ENCODE results near the gene AGXT2.
"Not testable (repeated sequence)": the region's sequence is repeated elsewhere in the genome, so short reads cannot be mapped to it uniquely, and the experiment has no call there.

Gene AGXT2

DNA sequence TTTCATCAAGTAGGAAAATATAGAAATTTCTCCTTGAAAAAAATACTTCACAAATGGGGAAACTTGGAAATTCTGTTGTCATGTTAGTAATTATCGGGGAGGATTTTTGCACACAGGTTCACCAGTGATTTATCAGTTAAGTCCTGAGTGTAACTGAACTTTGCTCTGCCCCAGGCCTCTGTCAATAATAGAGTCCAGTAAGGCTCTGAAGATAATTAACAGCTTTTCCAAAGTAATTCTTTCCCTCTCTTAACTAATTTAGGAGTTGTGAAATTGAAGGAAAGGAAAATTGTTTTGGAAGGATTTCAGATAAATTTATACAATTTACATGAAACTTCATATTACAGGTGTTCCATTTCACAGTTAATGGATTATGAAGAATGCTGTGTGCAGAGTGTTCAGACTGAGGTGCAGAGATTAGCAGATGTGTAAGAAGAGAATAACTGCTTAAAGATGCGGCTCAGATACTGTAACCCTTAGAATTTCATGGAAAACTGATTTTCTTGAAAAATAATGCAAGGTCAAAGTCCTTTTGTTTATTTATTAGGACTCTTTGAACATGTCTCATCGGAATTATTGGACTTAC, 2.9 kb upstream of the AGXT2 start:
- H3K27ac ChIP-seq (ENCODE audit: low read depth, low read length), result no peak overlapping the region
- no peaks in the 10 kb centered on the region for H3K9me3 ChIP-seq (ENCODE audit: low read length)
- no peak overlapping the region for H3K9ac ChIP-seq (ENCODE audit: low read length)
- no peaks in the 10 kb centered on the region for H3K27me3 ChIP-seq (ENCODE audit: control insufficient read depth in 1 of 2, insufficient read depth in 2 of 2, low read length in 2 of 2)
- H3K36me3 ChIP-seq (ENCODE audit: insufficient read depth, low read length), result no peaks in the 10 kb centered on the region
- no peaks in the 10 kb centered on the region for H3K4me1 ChIP-seq (ENCODE audit: insufficient read depth, low read length)
- no peak overlapping the region for H3K4me3 ChIP-seq (ENCODE audit: low read depth in 1 of 2, low read length in 2 of 2)

DNA sequence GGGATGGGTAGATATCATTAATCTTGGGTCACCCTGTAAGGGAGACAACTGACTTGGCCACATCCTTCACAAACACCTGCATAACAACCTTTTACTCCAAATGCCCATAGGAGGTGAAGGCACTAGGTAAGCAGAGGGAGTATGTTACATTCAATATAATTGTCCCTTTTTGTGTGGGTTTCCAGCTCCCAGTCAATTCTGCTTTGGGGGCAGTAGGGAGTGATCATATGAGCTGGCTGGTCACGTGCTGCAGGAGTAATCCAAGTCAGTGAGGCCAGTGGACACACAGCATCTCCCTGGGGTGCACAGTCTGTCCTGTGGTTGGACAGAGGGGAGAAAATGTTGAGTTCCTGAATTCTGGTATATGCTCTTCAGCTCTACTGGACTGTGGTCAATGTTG, 1.2 kb upstream of the AGXT2 start:
- H3K9ac ChIP-seq (ENCODE audit: low read length), result no peak overlapping the region
- no peaks in the 10 kb centered on the region for H3K4me1 ChIP-seq (ENCODE audit: insufficient read depth, low read length)
- no peaks in the 10 kb centered on the region for H3K9me3 ChIP-seq (ENCODE audit: low read length)
- no peaks in the 10 kb centered on the region for H3K36me3 ChIP-seq (ENCODE audit: insufficient read depth, low read length)
- no peak overlapping the region for H3K27ac ChIP-seq (ENCODE audit: low read depth, low read length)
- no peak overlapping the region for H3K4me3 ChIP-seq (ENCODE audit: low read depth in 1 of 2, low read length in 2 of 2)
- H3K27me3 ChIP-seq (ENCODE audit: control insufficient read depth in 1 of 2, insufficient read depth in 2 of 2, low read length in 2 of 2), result no peaks in the 10 kb centered on the region

GRCh38 chr5:35046774-35047173, 975 bp downstream of the AGXT2 start:
- H3K27ac ChIP-seq (ENCODE audit: low read depth, low read length), result no peak overlapping the region
- H3K9ac ChIP-seq (ENCODE audit: low read length), result no peak overlapping the region
- no peaks in the 10 kb centered on the region for H3K9me3 ChIP-seq (ENCODE audit: low read length)
- no peaks in the 10 kb centered on the region for H3K4me1 ChIP-seq (ENCODE audit: insufficient read depth, low read length)
- H3K27me3 ChIP-seq (ENCODE audit: control insufficient read depth in 1 of 2, insufficient read depth in 2 of 2, low read length in 2 of 2), result no peaks in the 10 kb centered on the region
- no peaks in the 10 kb centered on the region for H3K36me3 ChIP-seq (ENCODE audit: insufficient read depth, low read length)
- H3K4me3 ChIP-seq (ENCODE audit: low read depth in 1 of 2, low read length in 2 of 2), result no peak overlapping the region

GRCh38 chr5:35045280-35045679, 2.5 kb downstream of the AGXT2 start:
- H3K4me1 ChIP-seq (ENCODE audit: insufficient read depth, low read length), result no peaks in the 10 kb centered on the region
- no peaks in the 10 kb centered on the region for H3K9me3 ChIP-seq (ENCODE audit: low read length)
- H3K27ac ChIP-seq (ENCODE audit: low read depth, low read length), result no peak overlapping the region
- H3K36me3 ChIP-seq (ENCODE audit: insufficient read depth, low read length), result no peaks in the 10 kb centered on the region
- H3K27me3 ChIP-seq (ENCODE audit: control insufficient read depth in 1 of 2, insufficient read depth in 2 of 2, low read length in 2 of 2), result no peaks in the 10 kb centered on the region
- no peak overlapping the region for H3K4me3 ChIP-seq (ENCODE audit: low read depth in 1 of 2, low read length in 2 of 2)
- H3K9ac ChIP-seq (ENCODE audit: low read length), result no peak overlapping the region

- Histone ChIP-seq H3K36me3 (ENCODE audit: insufficient read depth, low read length) (no peaks in the 10 kb centered on the region), H3K27me3 (ENCODE audit: control insufficient read depth in 1 of 2, insufficient read depth in 2 of 2, low read length in 2 of 2) (no peaks in the 10 kb centered on the region), H3K4me3 (ENCODE audit: low read depth in 1 of 2, low read length in 2 of 2) (no peak overlapping the region)
Measured at GRCh38 chr5:35044649-35045048, 3.1 kb downstream of the AGXT2 start.

DNA sequence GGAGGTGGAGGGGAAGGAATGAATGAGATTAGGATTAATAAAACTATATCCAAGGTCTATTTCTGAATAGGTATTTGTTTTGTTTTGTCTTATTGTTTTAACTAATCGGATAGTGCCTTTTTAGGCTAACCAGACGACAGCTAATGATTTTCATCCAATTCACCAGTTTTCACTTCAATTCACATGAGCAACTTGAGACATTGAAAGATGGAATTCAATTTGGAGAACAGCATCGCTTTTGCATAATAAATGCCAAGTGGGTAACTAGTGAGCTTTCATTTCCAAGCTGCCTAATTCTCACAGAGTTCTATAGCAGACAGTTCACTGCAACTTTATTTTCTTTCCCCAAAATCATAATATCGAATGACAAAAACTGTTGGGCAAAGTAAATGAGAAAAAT, 5.0 kb downstream of the AGXT2 start:
- H3K9ac ChIP-seq (ENCODE audit: low read length), result no peak overlapping the region
- no peaks in the 10 kb centered on the region for H3K27me3 ChIP-seq (ENCODE audit: control insufficient read depth in 1 of 2, insufficient read depth in 2 of 2, low read length in 2 of 2)
- H3K4me1 ChIP-seq (ENCODE audit: insufficient read depth, low read length), result no peaks in the 10 kb centered on the region
- no peaks in the 10 kb centered on the region for H3K9me3 ChIP-seq (ENCODE audit: low read length)
- H3K36me3 ChIP-seq (ENCODE audit: insufficient read depth, low read length), result no peaks in the 10 kb centered on the region
- no peak overlapping the region for H3K27ac ChIP-seq (ENCODE audit: low read depth, low read length)
- no peak overlapping the region for H3K4me3 ChIP-seq (ENCODE audit: low read depth in 1 of 2, low read length in 2 of 2)

More at GRCh38 chr5:35044649-35045048, 3.1 kb downstream of the AGXT2 start:
- H3K9ac ChIP-seq (ENCODE audit: low read length), result no peak overlapping the region
- no peaks in the 10 kb centered on the region for H3K4me1 ChIP-seq (ENCODE audit: insufficient read depth, low read length)
- no peaks in the 10 kb centered on the region for H3K9me3 ChIP-seq (ENCODE audit: low read length)
- no peak overlapping the region for H3K27ac ChIP-seq (ENCODE audit: low read depth, low read length)

GRCh38 chr5:35041261-35041660, 6.5 kb downstream of the AGXT2 start:
- H3K4me1 ChIP-seq (ENCODE audit: insufficient read depth, low read length), result no peaks in the 10 kb centered on the region
- H3K27ac ChIP-seq (ENCODE audit: low read depth, low read length), result no peak overlapping the region
- no peaks in the 10 kb centered on the region for H3K27me3 ChIP-seq (ENCODE audit: control insufficient read depth in 1 of 2, insufficient read depth in 2 of 2, low read length in 2 of 2)
- H3K36me3 ChIP-seq (ENCODE audit: insufficient read depth, low read length), result no peaks in the 10 kb centered on the region
- H3K4me3 ChIP-seq (ENCODE audit: low read depth in 1 of 2, low read length in 2 of 2), result no peak overlapping the region
- no peaks in the 10 kb centered on the region for H3K9me3 ChIP-seq (ENCODE audit: low read length)
- no peak overlapping the region for H3K9ac ChIP-seq (ENCODE audit: low read length)

DNA sequence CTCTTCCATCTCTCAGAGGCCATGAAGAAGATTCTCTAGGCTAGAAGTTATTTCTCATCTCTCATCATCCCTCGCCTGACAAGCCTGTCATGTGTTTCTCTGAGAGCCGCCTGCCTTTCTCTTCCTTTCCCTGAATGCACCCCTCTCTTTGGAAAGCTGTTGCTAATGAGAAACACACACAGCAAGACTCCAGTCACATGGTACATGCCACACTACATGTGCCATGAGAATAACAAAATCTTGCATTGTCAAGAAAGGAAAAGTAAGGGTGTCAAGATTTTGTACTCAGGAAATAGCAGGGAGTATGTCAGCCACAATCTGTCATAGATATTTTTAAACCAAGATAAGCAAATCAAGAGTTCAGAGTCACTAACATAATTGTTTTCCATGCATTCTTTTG, 8.9 kb downstream of the AGXT2 start:
- no peaks in the 10 kb centered on the region for H3K27me3 ChIP-seq (ENCODE audit: control insufficient read depth in 1 of 2, insufficient read depth in 2 of 2, low read length in 2 of 2)
- H3K4me1 ChIP-seq (ENCODE audit: insufficient read depth, low read length), result no peaks in the 10 kb centered on the region
- no peaks in the 10 kb centered on the region for H3K9me3 ChIP-seq (ENCODE audit: low read length)

DNA sequence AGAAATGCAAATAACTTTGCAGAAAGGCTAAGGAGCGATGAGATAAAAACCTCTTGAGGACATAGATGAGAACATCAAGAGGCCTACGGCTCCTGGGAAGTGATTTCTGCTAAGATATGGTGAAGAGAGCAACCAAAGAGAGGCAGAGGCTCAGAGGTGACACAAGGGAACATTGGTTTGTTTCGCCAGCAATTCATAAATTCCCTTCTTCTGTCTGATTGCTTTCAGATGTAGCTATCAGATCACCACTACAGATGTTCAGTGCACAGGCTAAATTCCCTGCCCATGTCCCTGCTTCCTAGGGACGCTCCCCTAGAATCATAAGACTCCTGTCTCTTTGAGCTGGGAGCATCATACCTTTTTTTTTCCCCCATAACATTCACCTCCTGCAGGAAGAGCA, 11.2 kb downstream of the AGXT2 start:
- Histone ChIP-seq H3K36me3 (ENCODE audit: insufficient read depth, low read length) (no peaks in the 10 kb centered on the region), H3K9ac (ENCODE audit: low read length) (no peak overlapping the region), H3K4me1 (ENCODE audit: insufficient read depth, low read length) (no peaks in the 10 kb centered on the region), H3K27ac (ENCODE audit: low read depth, low read length) (no peak overlapping the region), H3K4me3 (ENCODE audit: low read depth in 1 of 2, low read length in 2 of 2) (no peak overlapping the region), H3K27me3 (ENCODE audit: control insufficient read depth in 1 of 2, insufficient read depth in 2 of 2, low read length in 2 of 2) (no peaks in the 10 kb centered on the region), H3K9me3 (ENCODE audit: low read length) (no peaks in the 10 kb centered on the region)

More for the DNA sequence above, 8.9 kb downstream of the AGXT2 start:
- H3K36me3 ChIP-seq (ENCODE audit: insufficient read depth, low read length), result no peaks in the 10 kb centered on the region
- H3K27ac ChIP-seq (ENCODE audit: low read depth, low read length), result no peak overlapping the region
- no peak overlapping the region for H3K9ac ChIP-seq (ENCODE audit: low read length)
- H3K4me3 ChIP-seq (ENCODE audit: low read depth in 1 of 2, low read length in 2 of 2), result no peak overlapping the region

DNA sequence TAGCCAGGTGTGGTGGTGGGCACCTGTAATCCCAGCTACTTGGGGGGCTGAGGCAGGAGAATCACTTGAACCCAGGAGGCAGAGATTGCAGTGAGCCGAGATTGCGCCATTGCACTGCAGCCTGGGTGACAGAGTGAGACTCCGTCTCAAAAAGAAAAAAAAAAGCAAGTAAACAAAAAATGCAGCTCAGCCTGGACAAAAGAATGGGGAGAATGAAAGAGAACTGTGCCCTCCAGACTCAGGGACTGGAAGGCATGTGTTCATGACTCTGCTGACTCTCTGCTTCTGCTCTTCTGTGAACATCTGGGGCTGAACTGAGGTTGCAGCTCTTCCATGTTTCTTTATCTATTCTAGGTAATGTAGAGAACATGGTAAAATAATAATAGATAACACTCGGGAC, 11.8 kb downstream of the AGXT2 start:
- not testable (repeated sequence) for H3K4me3 ChIP-seq (ENCODE audit: low read depth in 1 of 2, low read length in 2 of 2); H3K4me1 ChIP-seq (ENCODE audit: insufficient read depth, low read length); H3K9ac ChIP-seq (ENCODE audit: low read length); H3K27me3 ChIP-seq (ENCODE audit: control insufficient read depth in 1 of 2, insufficient read depth in 2 of 2, low read length in 2 of 2); H3K27ac ChIP-seq (ENCODE audit: low read depth, low read length); H3K36me3 ChIP-seq (ENCODE audit: insufficient read depth, low read length); H3K9me3 ChIP-seq (ENCODE audit: low read length)

GRCh38 chr5:35035271-35035670, 12.5 kb downstream of the AGXT2 start:
- Histone ChIP-seq H3K4me3 (ENCODE audit: low read depth in 1 of 2, low read length in 2 of 2) (no peak overlapping the region), H3K9me3 (ENCODE audit: low read length) (no peaks in the 10 kb centered on the region), H3K27me3 (ENCODE audit: control insufficient read depth in 1 of 2, insufficient read depth in 2 of 2, low read length in 2 of 2) (no peaks in the 10 kb centered on the region), H3K9ac (ENCODE audit: low read length) (no peak overlapping the region), H3K36me3 (ENCODE audit: insufficient read depth, low read length) (no peaks in the 10 kb centered on the region), H3K4me1 (ENCODE audit: insufficient read depth, low read length) (no peaks in the 10 kb centered on the region), H3K27ac (ENCODE audit: low read depth, low read length) (no peak overlapping the region)

GRCh38 chr5:35032356-35032755, 15.4 kb downstream of the AGXT2 start:
- Histone ChIP-seq H3K4me1 (ENCODE audit: insufficient read depth, low read length) (no peaks in the 10 kb centered on the region), H3K27ac (ENCODE audit: low read depth, low read length) (no peak overlapping the region), H3K4me3 (ENCODE audit: low read depth in 1 of 2, low read length in 2 of 2) (no peak overlapping the region), H3K36me3 (ENCODE audit: insufficient read depth, low read length) (no peaks in the 10 kb centered on the region), H3K27me3 (ENCODE audit: control insufficient read depth in 1 of 2, insufficient read depth in 2 of 2, low read length in 2 of 2) (no peaks in the 10 kb centered on the region), H3K9me3 (ENCODE audit: low read length) (no peaks in the 10 kb centered on the region), H3K9ac (ENCODE audit: low read length) (no peak overlapping the region)
